Breast epithelium (tissue), 4 donors: ENCODE data around the gene BTN1A1. TPM values are rescaled to one million over a fixed set of nuclear protein-coding genes. Genes with fewer than 3 reads are reported as not detected.

Source experiments
- DNase-seq, 2 donors: peaks; one replicate each; pipeline ENCODE4 v3.0.0-alpha.2; 2019; ENCODE audit warnings: low spot score in 2 of 2
- H3K27ac ChIP-seq, 2 donors: fragments of 200-600 bp; sonication (generic) in 1 of 2; one replicate each; pipeline ENCODE4 v1.5.1; 2016 to 2019; ENCODE audit warnings: mild to moderate bottlenecking in 1 of 2
- H3K27me3 ChIP-seq, 2 donors: fragments of 200-600 bp; sonication (generic) in 1 of 2; one replicate each; pipeline versions ENCODE4 v1.5.1 to v1.6.0; 2017 to 2019; ENCODE audit warnings: control low read depth in 1 of 2, mild to moderate bottlenecking in 1 of 2
- H3K36me3 ChIP-seq: fragments of 200-600 bp; one replicate; pipeline ENCODE4 v1.5.1; 2019
- H3K4me1 ChIP-seq, 2 donors: fragments of 200-600 bp; sonication (generic); one replicate each; pipeline ENCODE4 v1.5.1; 2016 to 2019; ENCODE audit warnings: control low read depth in 1 of 2
- H3K4me3 ChIP-seq, 3 donors: fragments of 200-600 bp; sonication (generic); 1 replicate in 2 of 3; 2 replicates in 1 of 3; pipeline ENCODE4 v1.5.1; 2016 to 2019; ENCODE audit warnings: mild to moderate bottlenecking in 3 of 3, moderate library complexity in 2 of 3
- H3K9me3 ChIP-seq, 2 donors: fragments of 200-600 bp; sonication (generic) in 1 of 2; one replicate each; pipeline ENCODE4 v1.5.1; 2016 to 2019; ENCODE audit warnings: control low read depth in 1 of 2
- CTCF ChIP-seq, 3 donors: fragments of 450-650 bp; IDR thresholded peaks; one replicate each; pipeline ENCODE4 v1.5.1; 2016 to 2017; ENCODE audit warnings: antibody characterized with exemption in 3 of 3, mild to moderate bottlenecking in 3 of 3, moderate library complexity in 3 of 3
- POLR2A ChIP-seq: fragments of 450-650 bp; IDR thresholded peaks from one replicate; pipeline ENCODE4 v1.6.1; 2016; ENCODE audit warnings: antibody characterized with exemption, mild to moderate bottlenecking, moderate library complexity
- POLR2AphosphoS5 ChIP-seq, 3 donors: sonication (generic); formaldehyde crosslinking; IDR thresholded peaks; one replicate each; pipeline ENCODE4 v1.6.1; 2017; ENCODE audit warnings: antibody characterized with exemption in 3 of 3
- intact Hi-C: fragments of 100-400 bp; cut with DNase I; formaldehyde crosslinking; loops from one replicate; pipeline ENCODE4 v1.15.1; 2023; ENCODE audit warnings: low total_unique reads
- total RNA-seq, 3 donors: library from RNA; depleted of rRNA; stranded (reverse); fragments of >200 nt; gene quantifications; one replicate each; pipeline ENCODE4 v1.1.0, GENCODE V29; 2016

BTN1A1 gene
- total RNA-seq, 3 donors from 2014 or later, result not detected

GRCh38 chr6:26477426-26477825 is 22.7 kb upstream of the BTN1A1 start:
- Histone ChIP-seq H3K27ac (no peak overlapping the region), H3K4me1 (no peaks in the 10 kb centered on the region), H3K4me3 (no peak overlapping the region), H3K36me3 (no peaks in the 10 kb centered on the region), H3K27me3 (no peaks in the 10 kb centered on the region), H3K9me3 (no peaks in the 10 kb centered on the region)
- TF ChIP-seq POLR2AphosphoS5 (IDR thresholded peaks at IDR 0.05), result no peak
- TF ChIP-seq POLR2A, result no peak
- TF ChIP-seq CTCF (IDR thresholded peaks at IDR 0.05), result no peak
- intact Hi-C loops, result no loop called here
- no peak for DNase-seq

GRCh38 chr6:26478100-26478984 is 21.8 kb upstream of the BTN1A1 start:
- intact Hi-C loops, result no loop called here
- no peaks in the 10 kb centered on the region for H3K36me3 ChIP-seq
- H3K4me1 ChIP-seq, result no peaks in the 10 kb centered on the region
- H3K27me3 ChIP-seq, result no peaks in the 10 kb centered on the region
- H3K4me3 ChIP-seq, result no peak overlapping the region
- TF ChIP-seq CTCF (IDR thresholded peaks at IDR 0.05), result no peak
- H3K9me3 ChIP-seq, result no peaks in the 10 kb centered on the region
- no peak overlapping the region for H3K27ac ChIP-seq
- no peak for DNase-seq

- Histone ChIP-seq H3K4me3 (no peak overlapping the region), H3K9me3 (no peaks in the 10 kb centered on the region), H3K27ac (no peak overlapping the region), H3K27me3 (no peaks in the 10 kb centered on the region), H3K4me1 (no peaks in the 10 kb centered on the region), H3K36me3 (no peaks in the 10 kb centered on the region)
- TF ChIP-seq POLR2A, result no peak
- no peak for TF ChIP-seq POLR2AphosphoS5 (IDR thresholded peaks at IDR 0.05)
- TF ChIP-seq CTCF (IDR thresholded peaks at IDR 0.05), result no peak
- intact Hi-C loops, result no loop called here
- no peak for DNase-seq
These were observed 21.2 kb upstream of the BTN1A1 start for GRCh38 chr6:26478985-26479278.

- Histone ChIP-seq H3K4me3 (no peak overlapping the region), H3K27me3 (no peaks in the 10 kb centered on the region), H3K4me1 (no peaks in the 10 kb centered on the region), H3K36me3 (no peaks in the 10 kb centered on the region), H3K27ac (no peak overlapping the region), H3K9me3 (peaks cover 0 to under 1% of the 10 kb centered on the region in 2 donors)
- no peak for DNase-seq
- TF ChIP-seq POLR2A, result no peak
- no peak for TF ChIP-seq POLR2AphosphoS5 (IDR thresholded peaks at IDR 0.05)
- TF ChIP-seq CTCF (IDR thresholded peaks at IDR 0.05), result no peak
- intact Hi-C loops, result no loop called here
These were observed 17.8 kb upstream of the BTN1A1 start for GRCh38 chr6:26482338-26482737.

GRCh38 chr6:26483727-26484126 is 16.4 kb upstream of the BTN1A1 start:
- no peak overlapping the region for H3K4me3 ChIP-seq
- H3K27me3 ChIP-seq, result no peaks in the 10 kb centered on the region
- H3K9me3 ChIP-seq, result peaks cover 0 to 5% of the 10 kb centered on the region in 2 donors
- TF ChIP-seq CTCF (IDR thresholded peaks at IDR 0.05) (no peak), POLR2A (no peak), POLR2AphosphoS5 (IDR thresholded peaks at IDR 0.05) (no peak)
- DNase-seq, result no peak
- intact Hi-C loops, result no loop called here
- H3K4me1 ChIP-seq, result no peaks in the 10 kb centered on the region
- H3K36me3 ChIP-seq, result no peaks in the 10 kb centered on the region
- no peak overlapping the region for H3K27ac ChIP-seq
